MCF 10A (cell line): ENCODE results near the gene GBP4. TPM values are rescaled to one million over a fixed set of nuclear protein-coding genes. Genes with fewer than 3 reads are reported as not detected.

Experiments used
- BruUV-seq: library from RNA; stranded (reverse); fragments of 400-500 nt; replicated peaks from 2 replicates; lab custom pipeline; 2021; lab: Mats Ljungman, UMichigan
- CTCF ChIA-PET: fragments of 300-600 bp; sonication (Branson Sonifier 250); formaldehyde crosslinking; extraction: SDS; loops from one replicate; lab custom pipeline; 2021; ENCODE audit warnings: antibody characterized with exemption, inconsistent platforms; lab: Yijun Ruan, JAX
- POLR2A ChIA-PET: fragments of 300-600, 350-650 bp; sonication (Branson Sonifier 250); formaldehyde crosslinking; extraction: SDS; loops from one replicate; lab custom pipeline; 2020; ENCODE audit warnings: antibody characterized with exemption, inconsistent platforms; lab: Yijun Ruan, JAX
- DNase-seq: peaks from one replicate; pipeline ENCODE4 v3.0.0-alpha.2; 2018; ENCODE audit not compliant: unreplicated experiment
- H3K27ac Mint-ChIP-seq: one replicate; pipeline ENCODE4 v1.8.0; 2022; ENCODE audit warnings: mild to moderate bottlenecking, low read depth, mixed read lengths; ENCODE audit not compliant: unreplicated experiment
- H3K27me3 Mint-ChIP-seq: one replicate; pipeline ENCODE4 v1.8.0; 2022; ENCODE audit warnings: mixed read lengths; ENCODE audit not compliant: insufficient read depth, unreplicated experiment
- H3K36me3 Mint-ChIP-seq: one replicate; pipeline ENCODE4 v1.8.0; 2022; ENCODE audit warnings: mild to moderate bottlenecking, moderate library complexity, mixed read lengths; ENCODE audit not compliant: insufficient read depth, unreplicated experiment
- H3K4me1 Mint-ChIP-seq: one replicate; pipeline ENCODE4 v1.8.0; 2022; ENCODE audit warnings: mixed read lengths; ENCODE audit not compliant: insufficient read depth, unreplicated experiment
- H3K4me3 Mint-ChIP-seq: one replicate; pipeline ENCODE4 v1.8.0; 2022; ENCODE audit warnings: mild to moderate bottlenecking, moderate library complexity, mixed read lengths; ENCODE audit not compliant: unreplicated experiment
- H3K9me3 Mint-ChIP-seq: one replicate; pipeline ENCODE4 v1.8.0; 2022; ENCODE audit warnings: mixed read lengths; ENCODE audit not compliant: unreplicated experiment
- CTCF ChIP-seq: fragments of 200-600 bp; IDR thresholded peaks from one replicate; pipeline ENCODE4 v1.8.0; 2022; ENCODE audit warnings: antibody characterized with exemption, mild to moderate bottlenecking; ENCODE audit not compliant: unreplicated experiment
- intact Hi-C: fragments of 100-400 bp; cut with micrococcal nuclease; formaldehyde crosslinking; loops from 2 replicates; pipeline ENCODE4 v1.14.1; 2022
- total RNA-seq: library from RNA; stranded (reverse); gene quantifications from 2 replicates; pipeline ENCODE4 v1.2.3, GENCODE V29; 2022

GBP4 gene
- total RNA-seq, 1 experiment from 2014 or later = 0.05 TPM

GRCh38 chr1:89142160-89142559, 56.6 kb downstream of the GBP4 start:
- no peak overlapping the region for H3K27ac Mint-ChIP-seq
- BruUV-seq = no TSS peak
- no peak for DNase-seq
- TF ChIP-seq CTCF = no peak
- intact Hi-C loops = no loop called here
- no peaks in the 10 kb centered on the region for H3K9me3 Mint-ChIP-seq
- ChIA-PET POLR2A (interaction anchor here (0.7 kb wide), 1 partner anchor 340 kb away, joined by 3 read pairs; no protein-coding TSS in a partner anchor), CTCF (interaction anchor here (0.7 kb wide), 1 partner anchor 25 kb away, joined by 3 read pairs; no protein-coding TSS in a partner anchor)
- no peaks in the 10 kb centered on the region for H3K36me3 Mint-ChIP-seq
- H3K4me1 Mint-ChIP-seq = no peaks in the 10 kb centered on the region
- H3K27me3 Mint-ChIP-seq = no peaks in the 10 kb centered on the region
- H3K4me3 Mint-ChIP-seq = no peak overlapping the region

DNA sequence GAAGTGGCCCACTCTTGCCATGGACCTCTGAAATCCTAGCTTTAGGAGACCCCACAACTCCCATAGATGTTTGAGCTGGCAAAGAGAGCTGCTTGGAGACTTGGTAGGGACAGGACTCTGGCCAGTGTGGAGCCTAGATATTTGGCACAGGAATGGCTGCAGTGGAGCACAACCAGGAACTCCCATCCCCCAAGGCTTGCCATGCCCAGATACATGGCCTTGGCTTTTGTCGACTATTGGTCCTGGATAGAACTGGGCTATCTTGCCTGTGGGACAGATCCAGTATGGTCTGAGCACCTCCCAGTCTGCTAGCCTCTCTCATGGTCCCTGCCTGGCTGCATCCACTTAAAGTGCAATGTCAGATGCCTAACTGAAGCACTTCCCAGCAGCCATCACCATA, 65.0 kb downstream of the GBP4 start:
- Mint-ChIP-seq H3K4me1 (peaks cover 9% of the 10 kb centered on the region), H3K9me3 (no peaks in the 10 kb centered on the region), H3K36me3 (no peaks in the 10 kb centered on the region), H3K27me3 (peaks cover 10% of the 10 kb centered on the region), H3K27ac (no peak overlapping the region), H3K4me3 (no peak overlapping the region)
- POLR2A ChIA-PET = no interaction called here
- intact Hi-C loops = no loop called here
- no peak for DNase-seq
- CTCF ChIA-PET = interaction anchor here (0.6 to 1.5 kb wide), 3 partner anchors 141 to 250 kb away, joined by 3 to 5 read pairs (median 3); no protein-coding TSS in a partner anchor
- BruUV-seq = no TSS peak
- no peak for TF ChIP-seq CTCF

Other genes with a start within 250 kb of the GBP4 start
- 59.1 and 61.5 TPM in 2 replicates for gene KYAT3, start 206.3 kb downstream of the GBP4 start, total RNA-seq
- 16.1 and 18.4 TPM in 2 replicates for gene RBMXL1, start 206.3 kb downstream of the GBP4 start, total RNA-seq
- 19.4 and 20.1 TPM in 2 replicates for gene GBP3, start 176.1 kb downstream of the GBP4 start, total RNA-seq
- 10.4 and 10.6 TPM in 2 replicates for gene GBP1, start 133.7 kb downstream of the GBP4 start, total RNA-seq
- 1.7 and 2.2 TPM in 2 replicates for gene GBP2, start 72.8 kb downstream of the GBP4 start, total RNA-seq
- gene GBP7, start 22.9 kb downstream of the GBP4 start, total RNA-seq = not detected in 2 replicates
- gene GBP5, start 73.9 kb upstream of the GBP4 start, total RNA-seq = not detected in 2 replicates
- not detected in 2 replicates for gene GBP6, start 165.1 kb upstream of the GBP4 start, total RNA-seq